GM21515 (cell line): ENCODE results near the gene OSBPL5.

Source experiments
- ATAC-seq: cut with Tn5 transposase; IDR thresholded peaks from one replicate; pipeline ENCODE4 v1.9.1; 2021; ENCODE audit not compliant: unreplicated experiment

Gene OSBPL5

DNA sequence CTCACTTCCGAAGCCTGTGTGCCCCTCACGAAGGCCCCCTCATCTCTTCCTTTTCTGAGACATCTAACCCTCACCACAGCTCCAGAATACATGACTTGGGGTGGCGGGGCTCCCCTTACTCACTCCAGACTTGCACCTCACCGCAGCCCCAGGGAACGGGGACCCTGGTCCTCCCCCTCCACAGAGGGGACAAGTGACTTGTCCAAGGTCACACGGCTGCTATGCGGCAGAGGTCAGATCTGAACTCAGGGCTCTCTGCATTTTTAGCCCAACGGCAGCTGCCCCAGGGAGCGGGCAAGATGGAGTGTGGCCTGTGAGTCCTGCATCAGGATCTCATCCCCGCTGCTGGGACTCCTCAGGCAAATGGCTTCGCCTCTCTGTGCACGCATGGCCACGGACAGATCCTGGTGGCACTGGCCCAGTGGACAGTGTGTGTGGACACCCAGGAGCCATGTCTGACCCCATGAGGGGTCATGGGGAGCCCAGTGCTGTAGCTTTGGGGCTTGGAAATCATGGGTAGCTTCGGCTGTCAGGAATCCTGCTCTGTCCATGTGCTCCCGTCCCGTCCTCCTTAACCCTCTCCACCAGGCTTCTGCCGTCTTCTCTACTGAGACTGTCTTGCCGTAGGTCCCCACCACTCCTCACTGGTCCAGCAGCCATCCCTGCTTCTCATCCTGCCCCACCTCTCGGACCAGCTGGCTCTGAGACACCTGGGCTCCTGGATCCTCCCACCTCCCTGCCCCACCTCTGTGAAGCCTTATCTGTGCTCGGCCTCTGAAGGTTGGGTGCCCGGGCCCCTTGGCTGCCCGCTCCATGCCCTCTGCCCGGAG, 59.9 kb downstream of the OSBPL5 start:
- ATAC-seq = no peak

DNA sequence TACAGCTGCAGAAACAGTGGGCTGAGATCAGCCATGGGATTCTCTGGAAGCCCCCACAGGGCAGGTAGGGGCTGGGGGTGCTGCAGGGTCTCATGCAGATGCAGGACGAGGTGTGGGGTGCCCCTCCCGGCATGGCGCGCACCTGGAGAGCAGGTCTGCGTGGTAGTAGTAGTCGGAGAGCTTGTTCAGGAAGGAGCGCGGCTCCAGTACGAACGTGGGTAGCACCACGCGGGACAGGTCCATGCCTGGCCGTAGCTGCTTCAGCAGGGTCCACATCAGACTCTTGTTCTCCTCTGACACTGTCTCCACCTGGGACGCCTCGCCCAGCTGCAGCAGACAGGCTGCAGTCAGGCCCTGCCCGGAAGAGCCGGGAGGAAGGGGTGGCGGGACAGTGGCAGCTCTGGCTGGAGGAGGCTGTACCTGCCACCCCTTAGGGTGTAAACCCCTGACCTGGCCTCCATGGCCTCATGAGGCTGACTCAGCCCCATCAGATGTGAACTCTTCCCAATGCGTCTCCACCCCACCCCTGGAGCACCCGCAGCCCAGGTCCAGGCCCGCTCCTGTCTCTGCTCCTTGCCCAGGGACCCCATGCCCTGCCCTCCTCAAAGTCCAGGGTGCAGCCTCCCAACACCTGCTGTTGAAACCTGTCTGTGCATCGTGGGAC, 60.9 kb downstream of the OSBPL5 start:
- no peak for ATAC-seq

DNA sequence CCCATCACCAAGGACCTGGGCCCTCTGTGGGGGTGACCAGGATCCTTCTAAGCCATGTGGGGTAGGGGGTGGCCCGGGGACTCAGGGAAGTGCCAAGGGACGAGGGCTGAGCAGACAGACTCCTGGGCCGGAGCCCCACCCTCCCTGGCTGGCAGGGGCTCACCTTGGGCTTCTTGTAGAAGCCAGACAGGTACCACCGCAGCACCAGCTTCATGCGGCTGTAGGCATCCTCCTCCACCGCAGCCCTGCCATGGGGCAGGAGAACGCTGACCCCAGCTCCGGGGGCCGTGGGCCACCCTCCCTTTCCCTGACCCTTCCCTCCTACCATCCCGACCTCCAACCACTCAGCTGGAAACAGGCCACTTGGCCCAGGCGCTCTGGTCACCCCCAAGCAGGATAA, 62.0 kb downstream of the OSBPL5 start:
- ATAC-seq = no peak

DNA sequence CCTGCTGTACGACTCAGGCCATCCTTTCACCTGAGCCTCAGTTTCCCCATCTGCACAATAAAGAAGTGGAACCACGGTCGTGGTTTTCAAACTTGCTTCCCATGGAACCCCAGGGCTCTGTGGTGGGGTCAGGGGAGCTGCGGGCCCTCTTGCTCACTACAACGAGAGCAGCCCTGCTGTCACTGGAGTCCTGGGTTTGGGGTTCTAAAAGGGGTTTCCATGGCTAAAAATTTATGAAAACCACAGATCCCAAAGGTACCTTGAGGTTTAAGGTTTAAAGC, 62.5 kb downstream of the OSBPL5 start:
- ATAC-seq = no peak

DNA sequence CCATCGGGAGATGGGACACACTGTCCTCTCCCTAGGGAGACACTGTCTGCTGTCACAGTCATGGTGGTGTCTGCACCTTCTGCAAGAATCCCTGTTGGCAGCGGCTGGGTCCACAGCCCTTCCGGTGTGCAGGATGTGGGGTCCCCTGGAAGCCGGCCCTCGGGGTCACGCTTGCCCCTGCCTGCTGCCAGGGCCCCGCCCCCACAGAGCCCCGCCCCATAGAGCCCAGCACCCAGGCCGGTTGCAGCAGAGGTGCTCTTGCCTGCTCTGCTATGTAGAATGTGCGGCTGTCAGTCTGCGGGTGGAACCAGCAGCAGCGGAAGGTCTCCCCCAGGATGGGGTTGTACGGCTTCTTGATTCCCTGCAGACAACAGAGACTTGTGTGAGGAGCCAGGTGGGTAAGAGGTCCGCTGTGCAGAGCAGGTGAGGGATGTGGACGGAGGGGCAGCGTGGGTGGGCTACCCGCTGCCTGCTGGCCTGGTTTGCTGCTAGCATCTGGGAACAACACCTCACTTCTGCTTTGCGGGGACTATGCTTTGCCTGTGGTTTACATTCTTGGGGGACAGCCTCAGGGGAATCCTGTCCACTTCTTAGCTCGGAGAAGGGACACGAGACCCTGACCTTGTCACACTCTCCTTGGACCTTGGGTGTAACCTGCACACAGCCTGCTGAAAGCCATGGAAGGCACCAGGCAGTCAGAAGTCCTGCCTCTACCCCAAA, 63.0 kb downstream of the OSBPL5 start:
- ATAC-seq = no peak

DNA sequence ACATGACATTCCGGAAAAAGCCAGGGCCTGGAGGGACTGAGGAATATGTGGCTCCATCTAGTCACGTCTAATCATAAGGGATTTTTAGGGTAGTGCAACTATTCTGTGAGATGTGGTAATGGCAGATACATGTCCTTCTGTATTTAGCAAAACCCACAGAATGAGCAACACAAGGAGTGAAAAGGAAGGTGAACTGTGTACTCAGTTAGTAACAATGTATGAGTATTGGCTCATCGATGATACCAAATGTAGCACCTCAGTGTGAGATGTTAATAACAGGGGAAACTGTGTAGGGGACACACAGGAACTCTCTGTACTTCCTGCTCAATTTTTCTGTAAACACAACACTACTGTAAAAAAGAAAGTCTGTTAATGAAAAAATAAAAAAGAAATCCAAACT, 65.9 kb downstream of the OSBPL5 start:
- no peak for ATAC-seq

DNA sequence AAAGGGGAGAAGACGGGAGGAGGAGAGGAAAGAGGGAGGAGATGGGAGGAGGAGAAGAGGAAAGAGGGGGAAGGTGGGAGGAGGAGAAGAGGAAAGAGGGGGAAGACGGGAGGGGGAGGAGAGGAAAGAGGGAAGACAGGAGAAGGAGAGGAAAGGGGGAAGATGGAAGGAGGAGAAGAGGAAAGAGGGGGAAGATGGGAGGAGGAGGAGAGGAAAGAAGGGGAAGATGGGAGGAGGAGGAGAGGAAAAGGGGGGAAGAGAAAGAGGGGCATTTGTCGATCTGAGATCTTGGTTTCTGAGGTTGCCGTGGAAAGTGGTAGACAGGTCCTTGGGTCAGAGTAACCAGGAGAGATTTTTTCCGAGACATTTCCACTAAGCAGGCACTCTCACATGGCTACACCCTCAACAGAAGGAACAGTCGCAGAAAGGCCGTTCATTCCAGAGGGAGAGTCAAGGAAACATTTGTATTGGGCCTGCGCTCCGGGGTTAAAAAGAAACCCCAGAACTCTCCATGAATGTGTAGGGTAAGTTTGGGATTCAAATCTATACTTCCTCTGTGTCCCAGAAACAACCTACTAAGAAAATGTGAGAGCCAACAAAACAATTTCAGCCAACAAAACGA, 68.1 kb downstream of the OSBPL5 start:
- no peak for ATAC-seq

DNA sequence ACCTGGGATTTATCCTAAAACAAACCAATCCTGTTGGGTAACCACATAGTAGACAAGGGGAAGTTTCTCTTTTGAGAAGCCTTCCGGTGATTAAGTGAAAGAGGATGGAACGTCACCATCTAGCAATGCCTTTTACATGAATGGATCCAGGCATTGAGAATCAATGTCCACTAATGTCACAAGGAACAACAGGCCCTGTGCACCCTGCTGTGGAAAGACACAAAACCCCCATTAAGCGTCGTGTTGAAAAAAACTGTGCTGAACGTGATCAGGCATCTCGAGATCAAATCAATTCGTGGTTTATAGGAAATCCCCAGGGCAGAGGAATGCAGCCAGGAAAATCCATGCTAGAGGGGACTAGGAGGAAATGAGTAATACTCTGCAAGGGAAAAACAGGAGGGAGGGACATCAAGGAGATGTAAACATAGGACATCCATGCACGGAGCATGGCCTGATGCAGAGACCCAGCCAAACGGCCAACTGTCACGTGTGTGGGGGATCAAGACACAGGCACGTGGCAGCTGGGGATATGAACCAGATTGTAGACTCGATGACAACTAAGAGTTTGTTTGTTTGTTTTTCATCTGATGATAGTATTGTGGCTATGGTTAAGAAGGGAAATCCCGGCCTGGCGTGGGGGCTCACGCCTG, 69.3 kb downstream of the OSBPL5 start:
- ATAC-seq = no peak

DNA sequence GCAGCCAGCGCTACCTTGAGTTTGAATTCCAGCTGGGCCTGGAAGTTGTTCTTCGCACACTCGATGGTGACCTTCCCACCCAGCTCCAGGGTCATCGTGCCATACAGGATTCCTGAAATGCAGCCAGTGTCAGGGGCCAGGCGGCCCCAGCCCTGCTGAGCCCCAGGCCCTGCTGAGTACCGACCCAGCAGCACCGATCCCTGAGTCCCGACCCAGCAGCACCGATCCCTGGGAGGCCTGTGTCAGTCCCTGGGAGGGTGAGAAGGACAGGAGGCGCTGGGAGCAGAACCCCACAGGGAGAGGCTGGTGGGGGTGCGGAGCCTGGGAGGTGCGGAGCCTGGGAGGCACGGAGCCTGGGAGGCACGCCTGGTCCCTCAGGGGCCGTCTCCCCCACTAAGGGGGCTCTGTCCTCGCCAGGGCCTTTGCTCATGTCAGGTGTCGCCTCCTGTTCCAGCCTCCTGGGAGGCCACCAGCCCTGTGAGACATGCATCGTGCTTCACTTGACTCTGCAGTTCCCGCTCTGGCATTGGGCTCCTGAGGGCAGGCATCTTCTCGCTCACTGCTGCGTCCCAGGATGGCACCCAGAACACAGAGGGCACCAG, 70.8 kb downstream of the OSBPL5 start:
- ATAC-seq = no peak

DNA sequence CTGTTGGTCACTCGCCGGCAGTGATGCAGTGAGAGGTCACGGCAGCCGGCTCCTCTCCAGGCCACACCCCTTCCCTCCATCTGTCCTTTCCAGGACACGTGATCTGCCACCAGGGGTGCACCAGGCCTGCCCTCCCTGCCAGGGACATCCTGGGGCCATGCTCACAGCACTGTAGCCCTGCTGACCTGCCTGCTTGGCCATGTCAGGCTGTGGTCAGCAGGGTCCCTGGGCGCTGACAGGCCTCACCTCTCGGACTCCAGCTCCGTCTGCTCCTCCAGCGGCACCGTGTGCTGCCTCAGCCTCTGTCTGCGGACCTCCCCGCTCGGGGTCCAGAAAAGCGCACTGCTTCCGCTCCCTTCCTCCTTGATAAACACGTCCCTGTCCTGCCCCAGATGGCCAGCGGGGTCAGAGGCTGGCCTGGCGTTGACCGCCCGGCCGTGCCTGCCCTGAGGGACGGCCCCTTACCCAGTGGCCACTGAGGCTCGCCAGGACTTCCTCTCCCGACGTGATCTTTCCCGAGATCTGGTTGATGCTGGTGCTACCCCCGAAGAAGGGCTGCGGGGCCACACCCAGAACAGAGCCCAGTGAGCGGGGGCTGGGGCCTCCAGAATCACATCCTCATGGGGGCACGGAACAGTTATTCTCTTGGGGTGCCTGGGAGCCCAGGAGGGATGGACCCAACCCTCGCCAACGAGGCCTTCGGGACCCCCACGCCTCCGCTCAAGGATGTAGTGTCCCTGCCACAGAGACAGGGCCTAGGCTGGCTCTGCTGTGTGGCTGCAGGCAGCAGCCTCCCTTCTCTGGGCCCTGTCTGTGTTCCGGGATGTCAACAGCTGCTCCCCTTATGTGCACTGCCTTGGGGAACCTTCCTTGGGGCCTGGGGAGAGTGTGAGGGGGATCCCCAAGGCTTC, 71.6 kb downstream of the OSBPL5 start:
- ATAC-seq = no peak

DNA sequence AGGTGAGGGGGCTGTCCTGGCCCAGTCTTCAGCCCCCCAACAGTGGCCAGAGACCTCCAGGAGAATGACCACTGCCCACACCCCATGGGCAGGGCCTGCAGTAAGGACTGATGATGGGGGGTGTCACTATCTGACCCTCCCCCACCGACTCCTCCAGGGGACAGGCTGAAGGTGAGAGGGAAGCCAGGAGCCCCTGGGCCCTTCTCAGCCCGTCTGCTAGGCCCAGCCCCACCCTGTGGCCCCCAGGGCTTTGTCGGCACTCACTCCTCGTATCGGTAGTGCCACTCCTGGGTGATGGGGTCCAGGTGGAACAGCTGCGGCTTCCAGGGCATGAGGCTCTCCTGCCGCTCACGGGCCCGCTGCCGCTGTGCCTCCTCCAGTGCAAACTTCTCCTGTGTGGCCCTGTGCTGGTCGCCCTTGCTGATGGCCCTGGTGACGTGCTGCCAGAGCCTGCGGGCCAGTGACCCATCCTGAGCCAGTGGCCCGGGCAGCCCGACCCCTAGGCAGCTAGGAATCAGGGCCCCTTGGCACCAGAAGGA, 72.4 kb downstream of the OSBPL5 start:
- ATAC-seq = no peak

DNA sequence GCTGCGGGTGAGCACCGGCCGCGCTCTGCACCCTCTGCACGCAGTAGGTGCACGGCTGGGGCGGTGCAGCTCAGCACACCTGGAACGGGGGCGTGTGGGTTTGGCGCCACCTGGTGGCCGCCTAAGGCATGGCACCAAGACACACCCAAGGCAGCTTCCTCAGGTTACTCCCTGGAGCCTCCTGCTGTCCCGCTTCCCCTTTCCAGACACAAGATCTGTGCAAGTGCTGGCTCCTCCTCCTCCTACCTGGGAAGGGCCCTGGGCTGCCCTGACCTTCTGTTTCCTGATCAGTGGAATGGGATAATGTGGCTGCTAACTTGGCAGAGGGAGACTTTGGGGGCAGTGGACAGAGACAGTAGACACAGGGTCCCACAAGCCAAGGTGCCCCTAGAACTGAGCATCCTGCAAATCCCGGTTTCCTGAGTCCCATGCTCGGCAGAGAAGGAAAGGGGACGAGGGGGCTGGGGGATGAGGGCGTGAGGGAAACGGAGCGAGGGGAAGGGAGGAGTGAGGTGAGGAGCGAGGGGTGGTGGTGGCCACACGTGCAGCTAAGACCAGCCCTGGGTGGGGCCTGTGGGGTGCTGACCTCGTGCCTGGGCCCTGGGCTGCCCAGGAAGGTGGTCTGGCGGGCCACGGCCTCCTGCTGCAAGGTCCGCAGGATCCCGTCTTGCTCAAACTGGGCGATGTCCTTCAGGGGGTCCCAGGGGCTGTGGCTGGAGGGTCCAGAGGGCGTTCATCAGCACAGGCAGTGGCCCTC, 73.1 kb downstream of the OSBPL5 start:
- no peak for ATAC-seq

DNA sequence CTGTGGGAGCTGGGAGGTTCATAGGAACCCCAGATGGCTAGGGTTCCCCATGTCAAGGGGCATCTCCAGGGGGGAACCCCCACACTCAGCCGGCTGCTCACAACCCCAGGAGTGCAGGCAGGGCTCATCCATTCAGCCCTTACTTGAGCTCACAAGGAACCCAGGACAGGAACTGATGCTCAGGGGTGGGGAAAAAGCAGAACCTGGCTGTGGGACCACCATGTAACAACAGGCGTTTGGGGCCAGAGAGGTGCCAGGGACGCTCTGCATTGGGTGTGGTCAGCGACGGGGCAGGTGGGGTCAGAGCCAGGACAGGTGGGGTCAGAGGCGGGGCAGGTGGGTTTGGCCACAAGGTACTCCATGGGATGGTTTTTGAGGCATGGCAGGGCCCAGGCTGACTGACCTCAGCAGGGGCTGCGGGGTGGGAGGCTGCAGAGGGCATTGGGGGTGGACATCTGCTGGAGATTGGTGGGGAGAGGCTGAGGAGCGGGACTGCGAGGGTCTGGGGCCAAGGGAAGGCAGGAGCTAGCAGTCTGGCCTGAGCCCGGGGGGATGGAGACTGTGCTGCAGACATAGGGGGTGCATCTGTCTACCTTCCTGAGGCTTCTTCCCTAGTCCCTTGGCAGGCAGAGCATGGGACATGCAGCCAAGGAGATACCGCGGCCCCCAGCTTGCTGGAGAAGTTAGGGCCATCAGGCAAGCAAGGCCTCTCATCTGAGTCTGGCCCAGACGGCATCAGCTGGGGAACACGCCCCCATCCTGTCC, 73.8 kb downstream of the OSBPL5 start:
- no peak for ATAC-seq

DNA sequence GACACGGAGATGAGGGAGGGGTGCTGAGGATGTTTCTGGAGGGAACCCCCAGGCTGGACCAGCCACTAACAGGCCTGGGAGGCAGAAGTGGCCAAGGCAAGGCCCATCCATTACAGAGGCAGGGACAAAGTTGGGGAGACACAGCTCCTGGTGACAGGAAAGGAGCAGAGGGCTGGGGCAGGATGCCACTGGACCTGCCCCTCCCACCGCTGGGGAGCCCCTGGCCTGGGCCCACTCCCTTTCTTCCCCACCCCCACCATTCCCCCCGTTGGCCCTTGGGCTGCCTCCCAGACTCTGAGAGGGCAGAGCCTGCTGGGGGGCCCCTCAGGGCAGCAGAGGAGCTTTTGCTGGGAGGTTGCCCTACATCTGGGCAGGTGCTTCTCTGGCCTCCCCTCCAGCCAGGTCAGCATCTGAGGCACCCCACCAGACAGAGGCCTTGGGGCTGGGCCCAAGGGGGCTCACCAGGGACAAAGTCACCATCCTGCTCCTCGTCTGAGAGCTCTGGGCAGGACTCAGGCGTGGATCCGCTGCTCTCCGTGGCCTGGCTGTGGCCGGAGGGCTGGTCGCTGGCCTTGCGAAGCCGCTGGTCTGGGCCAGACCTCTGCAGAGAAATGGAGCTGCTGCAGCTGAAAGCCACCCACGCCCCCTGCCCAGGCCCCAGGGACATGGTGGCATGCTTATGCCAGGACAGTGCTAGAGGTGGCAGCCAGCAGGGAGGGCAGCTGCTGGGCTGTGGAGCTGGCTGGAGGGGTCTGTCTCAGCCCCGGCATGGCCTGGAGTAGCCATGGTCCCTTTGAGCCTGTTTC, 74.8 kb downstream of the OSBPL5 start:
- ATAC-seq = no peak

DNA sequence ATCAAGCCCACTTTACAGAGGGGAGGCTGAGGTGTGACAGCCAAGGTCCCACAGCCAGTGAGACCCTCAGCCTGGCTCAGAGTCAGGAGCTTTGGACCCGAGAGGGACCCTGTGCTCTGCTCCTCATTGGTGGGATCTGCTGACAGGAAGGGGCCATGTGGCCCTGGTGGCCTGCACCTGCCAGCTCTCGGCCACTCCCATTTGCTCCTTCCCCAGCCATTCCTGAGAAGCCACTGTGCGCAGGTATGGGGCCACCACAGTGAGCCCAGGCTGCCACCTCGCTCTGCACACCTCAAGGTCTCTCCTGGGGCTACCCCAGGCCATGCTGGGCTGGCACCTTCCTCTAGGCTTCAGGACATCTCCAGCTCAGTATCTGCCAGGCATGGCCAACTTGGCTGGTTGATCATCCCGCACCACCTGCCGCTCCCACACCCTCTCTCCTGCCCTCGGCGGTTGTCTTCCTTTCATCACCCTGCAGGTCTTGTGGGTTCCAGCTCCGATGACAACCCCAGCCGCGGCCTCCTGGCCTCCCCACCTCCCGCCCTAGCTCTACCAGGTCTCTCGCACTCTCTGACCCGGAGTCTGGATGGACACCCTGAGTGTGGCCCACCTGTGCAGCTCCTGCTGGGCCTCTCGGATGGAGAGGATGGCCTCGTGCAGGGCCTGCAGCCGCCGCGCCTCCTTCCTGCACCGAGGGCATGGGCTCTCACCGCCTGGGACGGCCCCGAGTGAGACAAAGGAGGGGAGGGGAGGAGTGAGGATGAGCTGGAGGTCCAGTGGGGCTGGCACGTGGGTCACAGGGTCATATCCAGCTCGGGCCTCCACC, 75.7 kb downstream of the OSBPL5 start:
- no peak for ATAC-seq

DNA sequence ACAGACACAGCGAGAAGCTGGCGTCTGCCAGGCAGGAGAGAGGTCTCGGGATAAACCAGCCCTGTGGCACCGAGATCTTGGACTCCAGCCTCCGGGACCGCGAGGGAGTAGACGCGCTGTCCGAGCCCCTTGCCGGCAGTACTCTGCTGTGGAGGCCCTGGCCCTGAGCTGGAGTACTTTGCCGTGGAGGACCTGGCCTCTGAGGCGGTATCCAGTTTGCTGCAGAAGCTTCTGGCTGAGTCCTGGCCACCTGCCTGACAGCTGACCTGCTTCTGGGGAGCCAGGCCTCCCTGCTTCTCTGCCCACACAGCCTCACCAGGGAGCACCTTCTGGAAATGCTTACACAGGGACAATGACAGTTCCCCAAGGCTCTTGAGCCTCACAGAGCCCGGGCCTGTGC, 76.3 kb downstream of the OSBPL5 start:
- no peak for ATAC-seq
